Endometrium (tissue), 2 donors: ENCODE results near the gene PRSS1.

Experiments used
- FAIRE-seq: peaks from 2 replicates; lab custom pipeline; 2012; peaks lifted over from hg19 to GRCh38; lab: Jason Lieb, UNC
- donor health status: control.
- donor health status: control.

Gene PRSS1

DNA sequence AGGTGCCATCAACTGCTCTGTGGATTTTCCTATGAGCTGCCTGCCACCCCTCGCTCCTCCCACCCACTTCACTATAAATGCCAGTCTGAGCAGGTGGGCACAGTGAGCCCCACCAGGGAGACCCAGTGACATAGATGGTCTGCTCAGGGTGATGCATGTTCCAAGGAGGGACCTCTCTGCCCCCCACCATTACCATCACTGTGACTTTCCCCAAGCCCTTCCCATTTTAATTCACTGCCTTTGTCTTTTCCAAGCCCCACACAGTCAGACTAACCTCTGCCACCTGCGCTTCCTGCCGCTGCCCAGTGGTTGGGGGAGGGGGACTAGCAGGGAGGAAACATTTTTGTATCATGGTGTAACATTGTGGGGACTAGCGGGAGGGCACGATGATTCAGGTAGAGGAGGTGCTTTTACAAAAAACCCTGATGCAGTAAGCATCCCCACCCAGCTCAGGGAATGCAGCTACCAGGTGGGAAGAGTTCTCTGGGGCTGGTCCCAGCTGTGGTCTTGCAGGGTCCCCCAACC lies 46.1 kb downstream of the PRSS1 start:
- no peak for FAIRE-seq

DNA sequence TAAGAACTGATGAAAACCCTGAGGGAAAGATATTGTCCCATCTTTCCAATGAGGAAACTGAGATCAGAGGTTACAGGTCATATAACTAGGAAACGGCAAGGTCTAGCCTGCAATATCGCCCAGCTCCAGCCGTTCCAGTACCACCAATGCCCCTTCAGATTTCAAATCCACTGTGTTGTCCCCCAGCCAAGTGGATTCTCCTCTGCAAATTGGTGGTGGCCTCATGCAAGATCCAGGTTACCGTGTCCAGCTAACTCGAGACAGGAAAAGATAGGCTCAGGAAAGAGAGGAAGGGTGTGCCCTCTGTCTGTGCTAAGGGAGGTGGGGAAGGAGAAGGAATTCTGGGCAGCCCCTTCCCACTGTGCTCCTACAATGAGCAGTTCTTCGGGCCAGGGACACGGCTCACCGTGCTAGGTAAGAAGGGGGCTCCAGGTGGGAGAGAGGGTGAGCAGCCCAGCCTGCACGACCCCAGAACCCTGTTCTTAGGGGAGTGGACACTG lies 46.8 kb downstream of the PRSS1 start:
- no peak for FAIRE-seq

DNA sequence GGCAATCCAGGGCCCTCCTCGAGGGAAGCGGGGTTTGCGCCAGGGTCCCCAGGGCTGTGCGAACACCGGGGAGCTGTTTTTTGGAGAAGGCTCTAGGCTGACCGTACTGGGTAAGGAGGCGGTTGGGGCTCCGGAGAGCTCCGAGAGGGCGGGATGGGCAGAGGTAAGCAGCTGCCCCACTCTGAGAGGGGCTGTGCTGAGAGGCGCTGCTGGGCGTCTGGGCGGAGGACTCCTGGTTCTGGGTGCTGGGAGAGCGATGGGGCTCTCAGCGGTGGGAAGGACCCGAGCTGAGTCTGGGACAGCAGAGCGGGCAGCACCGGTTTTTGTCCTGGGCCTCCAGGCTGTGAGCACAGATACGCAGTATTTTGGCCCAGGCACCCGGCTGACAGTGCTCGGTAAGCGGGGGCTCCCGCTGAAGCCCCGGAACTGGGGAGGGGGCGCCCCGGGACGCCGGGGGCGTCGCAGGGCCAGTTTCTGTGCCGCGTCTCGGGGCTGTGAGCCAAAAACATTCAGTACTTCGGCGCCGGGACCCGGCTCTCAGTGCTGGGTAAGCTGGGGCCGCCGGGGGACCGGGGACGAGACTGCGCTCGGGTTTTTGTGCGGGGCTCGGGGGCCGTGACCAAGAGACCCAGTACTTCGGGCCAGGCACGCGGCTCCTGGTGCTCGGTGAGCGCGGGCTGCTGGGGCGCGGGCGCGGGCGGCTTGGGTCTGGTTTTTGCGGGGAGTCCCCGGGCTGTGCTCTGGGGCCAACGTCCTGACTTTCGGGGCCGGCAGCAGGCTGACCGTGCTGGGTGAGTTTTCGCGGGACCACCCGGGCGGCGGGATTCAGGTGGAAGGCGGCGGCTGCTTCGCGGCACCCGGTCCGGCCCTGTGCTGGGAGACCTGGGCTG lies 47.5 kb downstream of the PRSS1 start:
- FAIRE-seq = no peak

GRCh38 chr7:142797391-142798377 lies 48.4 kb downstream of the PRSS1 start:
- FAIRE-seq = no peak

- FAIRE-seq = no peak
Observed at GRCh38 chr7:142798451-142799436, 49.5 kb downstream of the PRSS1 start.

GRCh38 chr7:142799437-142799835 lies 50.2 kb downstream of the PRSS1 start:
- FAIRE-seq = no peak

GRCh38 chr7:142800088-142800487 lies 50.8 kb downstream of the PRSS1 start:
- FAIRE-seq = no peak

GRCh38 chr7:142800699-142801260 lies 51.5 kb downstream of the PRSS1 start:
- FAIRE-seq = no peak

DNA sequence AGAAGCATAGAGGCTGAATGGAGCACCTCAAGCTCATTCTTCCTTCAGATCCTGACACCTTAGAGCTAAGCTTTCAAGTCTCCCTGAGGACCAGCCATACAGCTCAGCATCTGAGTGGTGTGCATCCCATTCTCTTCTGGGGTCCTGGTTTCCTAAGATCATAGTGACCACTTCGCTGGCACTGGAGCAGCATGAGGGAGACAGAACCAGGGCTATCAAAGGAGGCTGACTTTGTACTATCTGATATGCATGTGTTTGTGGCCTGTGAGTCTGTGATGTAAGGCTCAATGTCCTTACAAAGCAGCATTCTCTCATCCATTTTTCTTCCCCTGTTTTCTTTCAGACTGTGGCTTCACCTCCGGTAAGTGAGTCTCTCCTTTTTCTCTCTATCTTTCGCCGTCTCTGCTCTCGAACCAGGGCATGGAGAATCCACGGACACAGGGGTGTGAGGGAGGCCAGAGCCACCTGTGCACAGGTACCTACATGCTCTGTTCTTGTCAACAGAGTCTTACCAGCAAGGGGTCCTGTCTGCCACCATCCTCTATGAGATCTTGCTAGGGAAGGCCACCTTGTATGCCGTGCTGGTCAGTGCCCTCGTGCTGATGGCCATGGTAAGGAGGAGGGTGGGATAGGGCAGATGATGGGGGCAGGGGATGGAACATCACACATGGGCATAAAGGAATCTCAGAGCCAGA lies 52.5 kb downstream of the PRSS1 start:
- FAIRE-seq = no peak

DNA sequence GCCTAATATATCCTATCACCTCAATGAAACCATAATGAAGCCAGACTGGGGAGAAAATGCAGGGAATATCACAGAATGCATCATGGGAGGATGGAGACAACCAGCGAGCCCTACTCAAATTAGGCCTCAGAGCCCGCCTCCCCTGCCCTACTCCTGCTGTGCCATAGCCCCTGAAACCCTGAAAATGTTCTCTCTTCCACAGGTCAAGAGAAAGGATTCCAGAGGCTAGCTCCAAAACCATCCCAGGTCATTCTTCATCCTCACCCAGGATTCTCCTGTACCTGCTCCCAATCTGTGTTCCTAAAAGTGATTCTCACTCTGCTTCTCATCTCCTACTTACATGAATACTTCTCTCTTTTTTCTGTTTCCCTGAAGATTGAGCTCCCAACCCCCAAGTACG lies 53.0 kb downstream of the PRSS1 start:
- FAIRE-seq = no peak
